Skeletal muscle satellite cell (primary cell): Measurements from ENCODE around the gene GADL1.

Source experiments
- H3K27me3 ChIP-seq: 2 replicates; pipeline ENCODE4 v1.7.0; 2013; ENCODE audit warnings: low read length; ENCODE audit not compliant: control insufficient read depth, insufficient read depth
- H3K36me3 ChIP-seq: 2 replicates; pipeline ENCODE4 v1.7.0; 2013; ENCODE audit warnings: mild to moderate bottlenecking, control low read depth, low read length; ENCODE audit not compliant: insufficient read depth
- H3K4me1 ChIP-seq: 2 replicates; pipeline ENCODE4 v1.7.0; 2013; ENCODE audit warnings: low read length; ENCODE audit not compliant: control insufficient read depth, insufficient read depth
- H3K4me2 ChIP-seq: 2 replicates; pipeline ENCODE4 v1.7.0; 2013; ENCODE audit warnings: mild to moderate bottlenecking, low read length
- H3K4me3 ChIP-seq: 2 replicates; pipeline ENCODE4 v1.7.0; 2013; ENCODE audit warnings: low read length
- H3K9ac ChIP-seq: 2 replicates; pipeline ENCODE4 v1.7.0; 2013; ENCODE audit warnings: mild to moderate bottlenecking, low read depth, low read length, moderate library complexity
- H3K9me3 ChIP-seq: replicated peaks from 2 replicates; pipeline ENCODE4 v1.7.0; 2013; ENCODE audit warnings: mild to moderate bottlenecking, control low read depth, low read length

Gene GADL1

GRCh38 chr3:30752491-30752890, 142.0 kb downstream of the GADL1 start:
- Histone ChIP-seq H3K4me1 (peaks cover 17% of the 10 kb centered on the region), H3K27me3 (no peaks in the 10 kb centered on the region), H3K4me3 (no peak overlapping the region), H3K9ac (no peak overlapping the region), H3K4me2 (no peak overlapping the region), H3K9me3 (no peaks in the 10 kb centered on the region), H3K36me3 (no peaks in the 10 kb centered on the region)

- no peaks in the 10 kb centered on the region for H3K9me3 ChIP-seq
- H3K4me3 ChIP-seq, result no peak overlapping the region
- H3K9ac ChIP-seq, result no peak overlapping the region
- H3K4me1 ChIP-seq, result peaks cover 17% of the 10 kb centered on the region
- no peaks in the 10 kb centered on the region for H3K27me3 ChIP-seq
- H3K36me3 ChIP-seq, result no peaks in the 10 kb centered on the region
- no peak overlapping the region for H3K4me2 ChIP-seq
These were observed 142.7 kb downstream of the GADL1 start for GRCh38 chr3:30751610-30752299.

DNA sequence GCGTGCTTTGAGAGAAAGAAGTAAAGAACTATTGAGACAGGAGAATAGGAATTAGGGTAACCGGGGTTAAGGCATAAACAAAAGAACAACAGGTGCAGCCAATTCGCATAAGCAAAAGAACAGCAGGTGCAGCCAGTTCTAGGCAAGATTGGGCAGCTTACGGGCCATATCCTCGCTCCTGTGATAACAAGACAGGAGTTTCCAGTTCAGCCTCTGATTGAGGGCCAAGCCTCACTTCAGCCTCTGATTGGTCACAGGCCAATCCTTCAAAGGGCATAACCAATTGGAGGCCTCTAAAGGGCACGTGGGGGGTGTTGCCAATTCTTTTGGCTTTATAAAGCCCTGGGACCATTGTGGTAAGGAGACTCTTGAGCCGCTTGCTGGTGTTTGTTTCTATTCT, 143.5 kb downstream of the GADL1 start:
- H3K9me3 ChIP-seq, result no peaks in the 10 kb centered on the region
- no peak overlapping the region for H3K4me3 ChIP-seq
- H3K4me2 ChIP-seq, result no peak overlapping the region
- no peaks in the 10 kb centered on the region for H3K36me3 ChIP-seq
- peaks cover 17% of the 10 kb centered on the region for H3K4me1 ChIP-seq
- H3K27me3 ChIP-seq, result no peaks in the 10 kb centered on the region
- H3K9ac ChIP-seq, result no peak overlapping the region

- peaks cover 17% of the 10 kb centered on the region for H3K4me1 ChIP-seq
- no peaks in the 10 kb centered on the region for H3K9me3 ChIP-seq
- no peak overlapping the region for H3K4me3 ChIP-seq
- no peaks in the 10 kb centered on the region for H3K27me3 ChIP-seq
- H3K4me2 ChIP-seq, result no peak overlapping the region
- no peaks in the 10 kb centered on the region for H3K36me3 ChIP-seq
- H3K9ac ChIP-seq, result no peak overlapping the region
These were observed 145.2 kb downstream of the GADL1 start for GRCh38 chr3:30749230-30749629.

DNA sequence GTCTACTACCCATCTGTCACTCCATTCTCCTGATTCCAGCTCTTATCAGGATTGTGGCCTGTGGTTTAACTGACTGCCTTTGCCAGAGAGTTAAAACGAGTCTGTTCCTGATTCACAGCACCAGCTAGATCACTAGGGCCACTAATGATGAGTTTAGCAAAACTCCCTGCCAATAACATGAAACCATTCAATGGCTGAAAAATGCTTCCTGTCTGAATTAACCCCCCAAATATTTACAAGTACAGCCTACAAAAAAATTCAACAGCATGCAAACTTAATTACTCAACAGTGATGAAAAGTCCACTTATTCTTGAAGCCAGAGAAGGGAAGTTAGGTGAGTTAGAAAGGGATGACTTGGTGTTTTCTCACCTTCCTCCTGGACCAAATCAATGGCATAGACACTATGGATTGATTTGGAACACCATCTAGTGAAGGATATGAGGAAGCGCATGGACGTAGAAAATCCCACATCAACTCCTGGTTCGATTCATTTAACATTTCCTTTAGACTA, 146.6 kb downstream of the GADL1 start:
- H3K4me2 ChIP-seq, result no peak overlapping the region
- H3K36me3 ChIP-seq, result no peaks in the 10 kb centered on the region
- H3K9me3 ChIP-seq, result no peaks in the 10 kb centered on the region
- H3K4me3 ChIP-seq, result no peak overlapping the region
- H3K27me3 ChIP-seq, result no peaks in the 10 kb centered on the region
- H3K9ac ChIP-seq, result no peak overlapping the region
- H3K4me1 ChIP-seq, result peaks cover 14% of the 10 kb centered on the region

DNA sequence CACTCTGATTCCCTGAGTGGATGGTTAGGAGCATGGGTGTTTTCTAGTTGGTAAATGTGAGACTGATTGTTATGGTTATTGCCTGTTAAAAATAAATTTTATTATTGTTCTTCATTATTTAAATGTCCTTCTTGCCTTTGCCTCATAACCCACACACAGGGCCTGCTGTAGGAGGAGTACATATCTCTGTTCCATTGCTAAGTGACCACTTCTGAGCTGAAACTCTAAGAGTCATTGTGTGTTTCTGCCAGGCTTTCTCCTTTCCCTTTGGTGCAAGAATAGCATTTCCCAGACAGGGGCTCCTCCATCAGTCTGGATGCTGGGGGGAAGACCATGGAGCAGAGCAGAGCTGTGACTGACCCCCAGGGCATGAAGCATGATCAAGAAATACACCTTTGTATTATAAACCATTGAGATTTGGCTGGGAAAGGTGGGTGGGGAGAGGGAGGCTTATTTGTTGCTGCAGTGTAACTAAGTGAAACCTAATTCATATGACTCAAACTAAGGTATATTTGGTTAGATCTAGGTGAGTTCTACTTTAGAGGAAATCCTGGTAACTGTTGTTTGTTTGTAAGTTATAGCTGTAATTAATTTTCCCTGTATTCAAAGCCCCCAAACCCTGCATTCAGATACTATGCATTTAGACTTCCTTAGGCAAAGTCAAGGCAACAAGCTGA, 150.7 kb downstream of the GADL1 start:
- peaks cover 1% of the 10 kb centered on the region for H3K4me1 ChIP-seq
- no peak overlapping the region for H3K4me3 ChIP-seq
- H3K27me3 ChIP-seq, result no peaks in the 10 kb centered on the region
- H3K4me2 ChIP-seq, result no peak overlapping the region
- no peaks in the 10 kb centered on the region for H3K9me3 ChIP-seq
- H3K36me3 ChIP-seq, result no peaks in the 10 kb centered on the region
- H3K9ac ChIP-seq, result no peak overlapping the region

DNA sequence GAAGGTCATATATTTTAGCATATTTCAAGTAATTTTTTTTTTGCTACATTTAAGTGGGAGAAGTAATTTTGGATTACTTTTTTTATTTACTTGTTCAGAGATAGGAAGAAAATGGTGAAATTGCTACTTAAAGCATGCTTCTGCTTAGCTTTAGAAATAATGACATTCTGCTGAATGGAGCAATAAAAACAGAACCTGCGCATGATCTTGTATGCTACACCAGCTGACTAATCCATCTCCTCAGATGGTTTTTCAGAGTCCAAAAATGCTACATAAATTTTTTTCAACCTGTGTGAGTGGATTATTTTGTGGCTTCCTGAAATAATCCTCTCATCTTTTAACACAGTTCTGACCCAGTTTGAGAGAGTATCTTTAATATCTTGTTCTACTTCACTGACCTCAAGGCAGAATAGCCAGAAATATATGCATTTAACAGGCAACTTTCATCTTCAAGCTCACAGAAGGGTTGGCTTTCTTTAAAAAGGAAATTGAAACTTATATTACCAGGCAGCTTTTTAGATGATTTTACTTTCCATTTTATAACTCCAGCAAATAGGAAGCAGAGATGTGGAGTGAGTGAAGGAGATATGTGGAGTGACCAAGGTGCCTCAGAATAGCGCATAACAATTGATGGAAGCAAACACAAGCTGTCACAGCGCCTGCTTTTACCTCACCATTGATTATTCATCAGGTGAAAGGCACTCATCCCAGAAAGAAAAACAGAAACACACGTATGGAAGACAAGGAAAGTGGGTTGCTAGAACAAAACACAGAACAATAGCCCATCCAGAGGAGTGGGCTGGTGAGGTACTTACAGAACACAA, 151.5 kb downstream of the GADL1 start:
- H3K9ac ChIP-seq, result no peak overlapping the region
- no peaks in the 10 kb centered on the region for H3K36me3 ChIP-seq

DNA sequence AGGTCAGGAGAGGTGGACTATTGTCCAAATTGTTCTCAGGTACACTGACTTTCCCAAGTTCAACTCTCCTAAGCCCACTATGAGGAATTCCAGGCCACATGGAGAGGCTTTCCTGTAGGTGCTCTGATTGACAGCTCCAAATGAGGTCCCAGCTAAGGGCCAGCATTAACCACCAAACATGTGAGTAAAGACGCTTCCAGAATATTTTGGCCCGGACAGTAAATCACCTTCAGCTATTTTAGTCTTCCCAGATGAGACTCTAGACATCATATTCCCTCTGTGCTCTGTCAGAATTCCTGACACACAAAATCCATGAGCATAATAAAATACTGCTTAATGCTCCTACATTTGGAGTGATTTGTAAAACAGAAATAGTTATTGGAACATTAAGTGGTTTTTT, 152.6 kb downstream of the GADL1 start:
- no peaks in the 10 kb centered on the region for H3K9me3 ChIP-seq
- no peaks in the 10 kb centered on the region for H3K27me3 ChIP-seq
- H3K4me2 ChIP-seq, result no peak overlapping the region
- no peaks in the 10 kb centered on the region for H3K4me1 ChIP-seq
- no peaks in the 10 kb centered on the region for H3K36me3 ChIP-seq
- no peak overlapping the region for H3K4me3 ChIP-seq
- H3K9ac ChIP-seq, result no peak overlapping the region

More for the DNA sequence above, 151.5 kb downstream of the GADL1 start:
- H3K4me3 ChIP-seq, result no peak overlapping the region
- no peaks in the 10 kb centered on the region for H3K9me3 ChIP-seq
- H3K27me3 ChIP-seq, result no peaks in the 10 kb centered on the region
- H3K4me1 ChIP-seq, result no peaks in the 10 kb centered on the region
- no peak overlapping the region for H3K4me2 ChIP-seq

GRCh38 chr3:30738605-30739004, 155.9 kb downstream of the GADL1 start:
- Histone ChIP-seq H3K4me1 (no peaks in the 10 kb centered on the region), H3K9ac (no peak overlapping the region), H3K4me2 (no peak overlapping the region), H3K36me3 (no peaks in the 10 kb centered on the region), H3K4me3 (no peak overlapping the region), H3K9me3 (no peaks in the 10 kb centered on the region), H3K27me3 (no peaks in the 10 kb centered on the region)

GRCh38 chr3:30737743-30738499, 156.5 kb downstream of the GADL1 start:
- Histone ChIP-seq H3K36me3 (no peaks in the 10 kb centered on the region), H3K9ac (no peak overlapping the region), H3K27me3 (no peaks in the 10 kb centered on the region), H3K4me3 (no peak overlapping the region), H3K9me3 (no peaks in the 10 kb centered on the region), H3K4me2 (no peak overlapping the region), H3K4me1 (no peaks in the 10 kb centered on the region)

DNA sequence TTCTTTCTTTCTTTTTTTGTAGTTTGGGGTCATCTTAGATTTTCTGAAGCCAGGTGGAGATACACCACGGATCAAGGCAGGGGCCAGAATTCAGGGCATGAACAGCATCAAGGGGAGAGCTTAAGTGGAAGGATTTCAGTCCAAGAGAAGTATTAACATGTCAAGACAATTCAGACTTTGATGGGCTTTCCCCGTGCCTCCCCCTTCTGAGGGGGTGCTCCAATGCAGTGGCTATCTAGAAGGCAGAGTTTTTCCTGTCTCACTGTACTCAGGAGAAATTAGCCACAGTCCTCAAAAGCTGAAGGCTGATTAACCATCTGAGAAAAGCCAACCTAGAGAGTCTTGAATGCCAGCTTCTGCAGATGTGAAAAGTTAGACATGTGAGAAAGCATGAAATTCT, 160.8 kb downstream of the GADL1 start:
- Histone ChIP-seq H3K4me1 (no peaks in the 10 kb centered on the region), H3K9me3 (no peaks in the 10 kb centered on the region), H3K27me3 (no peaks in the 10 kb centered on the region), H3K4me2 (no peak overlapping the region), H3K9ac (no peak overlapping the region), H3K4me3 (no peak overlapping the region), H3K36me3 (no peaks in the 10 kb centered on the region)
